GM19372 (cell line): ENCODE results near the gene TAS2R42.

Source experiments
- ATAC-seq: cut with Tn5 transposase; IDR thresholded peaks from one replicate; pipeline ENCODE4 v1.9.1; 2021; ENCODE audit warnings: mild to moderate bottlenecking, low read depth, moderate library complexity; ENCODE audit not compliant: unreplicated experiment

Gene TAS2R42, protein sequence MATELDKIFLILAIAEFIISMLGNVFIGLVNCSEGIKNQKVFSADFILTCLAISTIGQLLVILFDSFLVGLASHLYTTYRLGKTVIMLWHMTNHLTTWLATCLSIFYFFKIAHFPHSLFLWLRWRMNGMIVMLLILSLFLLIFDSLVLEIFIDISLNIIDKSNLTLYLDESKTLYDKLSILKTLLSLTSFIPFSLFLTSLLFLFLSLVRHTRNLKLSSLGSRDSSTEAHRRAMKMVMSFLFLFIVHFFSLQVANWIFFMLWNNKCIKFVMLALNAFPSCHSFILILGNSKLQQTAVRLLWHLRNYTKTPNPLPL

GRCh38 chr12:11186837-11187236 is at the start of gene TAS2R42:
TAS2R42 (minus strand) TSS chr12:11186937; CDS start chr12:11186937, 0 bp downstream.
- ATAC-seq = no peak

GRCh38 chr12:11233532-11233931 is 46.8 kb upstream of the TAS2R42 start:
- ATAC-seq = no peak

- ATAC-seq = peak; percentile 54
Measured at GRCh38 chr12:11228296-11228879, 41.7 kb upstream of the TAS2R42 start.

- ATAC-seq = no peak
Measured at GRCh38 chr12:11227373-11227772, 40.6 kb upstream of the TAS2R42 start.

- no peak for ATAC-seq
Measured at GRCh38 chr12:11209113-11209512, 22.4 kb upstream of the TAS2R42 start.

DNA sequence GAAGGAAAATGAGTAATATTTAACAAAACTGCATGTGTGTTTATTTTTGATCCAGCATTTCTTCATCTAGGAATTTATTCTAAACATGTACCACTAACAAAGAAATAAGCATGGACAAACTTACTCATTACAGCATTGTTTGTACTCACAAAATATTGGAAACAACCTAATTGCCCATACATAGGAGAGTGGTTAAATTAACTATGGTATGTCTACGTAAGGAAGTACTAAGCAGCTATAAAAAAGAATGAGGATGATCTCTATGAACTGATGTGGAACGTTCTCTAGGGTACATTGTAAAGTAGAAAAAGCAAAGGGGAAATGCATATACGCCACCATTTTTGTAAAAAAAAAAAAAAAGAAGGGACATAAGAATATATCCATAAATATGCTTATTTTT is 17.4 kb upstream of the TAS2R42 start:
- ATAC-seq = no peak

DNA sequence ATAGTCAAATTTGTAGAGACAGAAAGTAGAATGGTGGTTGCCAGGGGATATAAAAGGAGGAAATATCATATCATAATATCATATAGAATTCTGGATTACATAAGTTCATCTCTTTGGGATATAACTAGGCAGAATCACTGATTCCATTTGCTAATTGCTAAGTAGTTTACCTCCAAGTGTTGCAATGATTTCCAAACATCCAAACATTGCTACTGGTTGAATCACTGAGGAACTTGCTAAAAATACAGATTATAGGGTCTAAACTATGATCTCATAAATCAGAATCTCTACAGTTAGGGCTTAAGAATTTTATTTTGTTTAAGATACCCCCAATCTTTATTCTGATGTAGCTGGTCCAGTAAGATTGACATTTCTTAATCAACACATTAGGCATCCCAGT is 16.1 kb upstream of the TAS2R42 start:
- ATAC-seq = no peak

DNA sequence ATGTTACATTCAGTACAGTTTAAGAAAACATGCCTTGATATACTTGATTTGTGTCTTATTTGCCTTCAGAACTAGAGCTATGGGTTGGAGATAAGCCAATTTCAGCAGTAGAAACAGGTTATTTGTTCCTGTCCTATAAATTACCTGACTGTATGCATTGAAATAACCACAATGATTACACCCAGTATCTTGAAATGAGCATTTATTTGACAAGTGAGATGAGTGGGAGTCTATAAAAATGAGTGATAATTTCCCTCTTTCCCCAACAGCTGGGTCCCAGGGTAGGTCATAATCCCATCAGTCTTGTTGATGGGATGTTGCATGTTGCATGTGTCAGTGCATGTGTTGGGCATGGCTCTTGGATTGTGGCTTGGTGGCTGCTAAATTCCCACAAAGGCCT is 3.7 kb downstream of the TAS2R42 start:
- no peak for ATAC-seq

GRCh38 chr12:11182529-11182928 is 4.2 kb downstream of the TAS2R42 start:
- ATAC-seq = no peak

DNA sequence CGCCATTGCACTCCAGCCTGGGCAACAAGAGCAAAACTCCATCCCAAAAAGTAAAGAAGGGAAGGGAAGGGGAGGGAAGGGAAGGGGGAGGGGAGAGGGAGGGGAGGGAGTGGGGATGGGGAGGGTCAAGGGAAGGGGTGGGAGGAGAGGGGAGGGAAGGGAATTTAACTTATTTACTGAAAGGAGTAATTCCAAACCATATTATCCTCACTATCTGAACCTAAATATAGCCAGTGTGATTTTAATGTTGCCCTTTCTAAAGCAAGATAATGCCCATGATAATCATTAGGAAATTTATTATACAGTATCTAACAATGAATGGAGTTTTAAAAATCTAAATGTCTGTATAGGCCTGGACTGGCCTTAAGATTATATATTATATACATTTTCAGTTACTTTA is 8.5 kb downstream of the TAS2R42 start:
- ATAC-seq = no peak

DNA sequence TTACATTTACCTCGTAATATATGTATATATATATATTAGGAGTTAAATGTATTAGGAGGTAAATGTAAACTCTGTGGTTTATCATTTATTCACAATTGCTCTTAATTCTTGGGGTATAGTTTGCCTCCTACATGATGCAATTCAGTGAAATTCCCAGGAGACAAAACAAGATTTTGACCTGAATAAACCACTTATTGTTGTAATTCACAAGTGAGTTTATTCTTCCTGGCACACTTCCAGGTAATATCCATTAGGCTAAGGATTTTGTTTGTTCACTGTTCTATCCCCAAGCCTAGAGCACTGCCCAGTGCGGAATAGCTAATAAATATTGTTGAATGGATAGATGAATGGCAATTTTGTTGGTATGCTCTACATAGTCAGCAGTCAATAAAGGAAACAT is 12.7 kb downstream of the TAS2R42 start:
- ATAC-seq = no peak

DNA sequence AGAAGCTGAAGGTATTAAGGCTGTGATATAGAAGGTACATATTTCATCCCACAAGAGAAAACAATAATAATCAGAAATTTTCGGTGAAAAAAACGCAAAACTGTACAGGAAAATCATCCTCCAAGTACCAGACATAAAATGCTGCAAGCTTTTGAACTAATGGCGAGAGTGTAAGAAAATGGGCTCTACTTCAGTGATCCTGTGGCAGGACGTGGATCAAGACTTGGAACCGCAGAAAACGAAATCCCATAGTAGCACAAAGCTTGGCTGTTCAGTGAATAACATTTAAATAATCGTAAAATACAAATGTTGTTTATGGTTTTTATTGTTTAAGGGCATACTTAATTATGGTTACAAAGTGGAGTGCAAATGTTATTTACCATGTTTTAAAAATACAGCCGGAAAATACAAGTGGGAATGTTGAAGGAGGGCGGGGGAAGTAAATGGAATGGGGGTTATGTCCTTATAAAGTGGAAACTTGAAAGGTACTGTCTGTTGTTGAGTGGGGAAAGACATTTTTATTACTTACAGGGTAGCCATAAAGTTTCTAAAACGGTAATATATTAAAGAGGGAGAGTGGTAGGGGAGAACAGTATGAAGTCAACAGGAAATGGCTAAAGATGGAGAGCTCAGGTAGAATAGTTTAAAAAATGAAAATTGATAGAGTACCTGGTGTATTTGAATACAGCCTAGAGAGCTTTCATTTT is 14.6 kb downstream of the TAS2R42 start:
- no peak for ATAC-seq

GRCh38 chr12:11171145-11171968 is 15.4 kb downstream of the TAS2R42 start, which contains the start of gene SMIM10L1:
SMIM10L1 (plus strand) TSS chr12:11171194; CDS start chr12:11171357, 163 bp downstream.
- peak; percentile 95 for ATAC-seq

- no peak for ATAC-seq
Measured at GRCh38 chr12:11170810-11171144, 16.0 kb downstream of the TAS2R42 start.

DNA sequence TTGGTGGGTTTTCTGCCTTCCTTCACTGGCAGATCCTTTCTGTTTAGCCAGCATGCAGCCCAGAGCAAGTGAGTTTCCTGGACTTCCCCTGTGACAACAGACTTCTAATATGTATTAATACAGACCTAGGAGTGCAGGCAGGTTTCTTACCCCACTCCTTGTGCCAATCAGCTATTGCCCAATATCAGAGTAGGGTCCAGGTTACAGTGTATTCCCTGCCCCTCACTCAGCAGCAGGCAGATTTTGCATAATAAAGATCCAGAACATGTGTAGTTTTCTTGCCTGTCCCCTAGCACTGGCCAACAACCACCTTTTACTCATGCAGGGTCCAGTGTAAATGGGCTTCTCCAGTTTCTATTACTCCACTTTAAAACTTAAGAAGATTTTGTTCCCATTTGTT is 20.4 kb downstream of the TAS2R42 start:
- ATAC-seq = no peak

DNA sequence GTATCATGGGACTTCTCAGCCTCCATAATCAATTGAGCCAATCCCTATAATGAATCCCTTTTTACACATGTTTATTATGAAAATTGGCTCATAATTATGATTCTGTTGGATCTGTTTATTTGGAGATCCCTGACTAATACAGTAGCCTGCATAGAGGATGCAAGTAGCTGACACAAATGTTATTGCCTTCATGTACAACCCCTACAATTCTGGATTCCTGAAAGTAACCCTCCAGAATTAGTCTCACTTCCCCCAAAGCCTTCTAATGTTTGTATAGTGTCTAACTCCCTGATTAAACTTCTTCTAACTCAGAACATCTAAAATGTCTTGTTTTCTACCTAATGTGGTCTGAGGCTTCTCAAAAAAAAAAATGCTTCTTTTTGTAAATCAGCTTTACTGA is 22.4 kb downstream of the TAS2R42 start:
- ATAC-seq = no peak

DNA sequence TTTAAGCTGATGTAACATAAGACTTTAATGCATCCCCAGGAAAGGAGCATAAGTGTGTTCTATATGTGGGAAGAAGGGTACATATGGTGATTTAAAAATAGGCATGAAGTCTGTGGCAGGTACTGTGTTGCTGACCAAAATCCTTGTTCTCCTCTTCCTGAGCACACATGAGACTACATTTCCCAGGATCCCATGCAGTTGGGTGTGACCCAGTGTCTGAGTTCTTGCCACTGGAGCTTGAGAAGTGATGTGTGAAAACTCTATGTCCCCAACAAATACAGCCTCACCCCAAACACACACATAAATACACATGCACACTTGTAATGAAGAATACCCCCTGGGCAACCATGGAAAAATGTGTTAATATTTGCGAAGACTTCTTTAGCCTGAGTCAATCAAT is 24.2 kb downstream of the TAS2R42 start:
- no peak for ATAC-seq

- no peak for ATAC-seq
Measured at GRCh38 chr12:11158885-11159444, 27.8 kb downstream of the TAS2R42 start.

DNA sequence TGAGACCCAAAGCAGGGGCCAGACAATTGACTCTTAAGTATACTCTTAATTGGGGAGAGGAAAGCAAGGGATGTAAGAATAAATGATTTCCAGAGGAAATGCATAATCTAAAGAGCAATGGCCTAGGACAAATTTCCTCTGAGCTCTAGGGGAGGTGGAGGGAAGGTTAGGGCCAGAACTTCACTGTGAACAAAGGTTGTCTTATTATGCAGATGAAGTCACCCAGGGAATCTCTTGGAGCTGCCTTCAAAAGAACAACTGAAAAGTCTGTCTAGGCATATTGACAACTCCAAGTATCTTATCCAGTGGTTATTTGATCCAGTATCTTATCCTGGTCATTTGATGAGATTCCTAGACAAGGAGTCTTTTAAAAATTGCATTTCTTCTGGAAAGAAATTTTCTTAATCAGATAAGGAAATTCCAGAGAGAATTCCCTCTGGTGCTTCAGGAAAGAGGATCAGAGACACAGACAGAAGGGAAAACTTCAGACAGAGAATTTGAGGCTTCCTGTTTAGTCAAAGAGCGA is 32.3 kb downstream of the TAS2R42 start:
- ATAC-seq = no peak

- ATAC-seq = no peak
Measured at GRCh38 chr12:11152725-11153124, 34.0 kb downstream of the TAS2R42 start.
